SK-N-MC (cell line): Measurements from ENCODE around the gene TRIP12.

ENCODE experiments used
- EZH2 ChIP-seq: fragments of 200-600 bp; sonication (generic); IDR thresholded peaks from one replicate; pipeline ENCODE4 v1.6.1; 2017; ENCODE audit warnings: antibody characterized with exemption
- FOXP2 ChIP-seq: optimal IDR thresholded peaks from 2 replicates; pipeline ENCODE3; 2011; ENCODE audit warnings: mild to moderate bottlenecking, moderate library complexity; ENCODE audit not compliant: insufficient read depth; ENCODE audit errors: extremely low read length, control extremely low read depth
- POLR2AphosphoS5 ChIP-seq: IDR thresholded peaks from 2 replicates; pipeline ENCODE4 v1.6.1; 2012; ENCODE audit warnings: mild to moderate bottlenecking, low read depth, low read length, borderline replicate concordance

GRCh38 chr2:229838729-229839128 lies 83.1 kb downstream of the TRIP12 start:
- TF ChIP-seq POLR2AphosphoS5 (no peak), EZH2 (no peak), FOXP2 (no peak)
